Muscle of arm (tissue), 12 donors: Measurements from ENCODE around the gene TM9SF1. TPM values are rescaled to one million over a fixed set of nuclear protein-coding genes. Genes with fewer than 3 reads are reported as not detected.

Experiments used
- polyA plus RNA-seq, 12 donors: library from polyadenylated mRNA; unstranded; fragments of 120-200 nt; gene quantifications; one replicate each; pipeline ENCODE4 v1.2.1, GENCODE V29; 2013; ENCODE audit not compliant: insufficient read length in 12 of 12

Gene TM9SF1
- polyA plus RNA-seq, 12 donors, result 13.2 to 60.8 (median 17.5) TPM; not detected in 1

Other genes with a start within 250 kb of the TM9SF1 start
- 10 to 100 TPM in 10 of 12 donors, 1 to 10 TPM in 1, not detected in 1; 9.8 to 56.4 (median 15.7) TPM for gene DHRS4, start 241.7 kb downstream of the TM9SF1 start, polyA plus RNA-seq
- gene DHRS4L2, start 206.5 kb downstream of the TM9SF1 start, polyA plus RNA-seq, result 10 to 100 TPM in 9 of 12 donors, 1 to 10 TPM in 2, not detected in 1; 8.6 to 17.0 (median 13.9) TPM
- under 1 TPM in 10 of 12 donors, not detected in 2; 0.09 to 0.74 (median 0.22) TPM for gene CARMIL3, start 143.4 kb downstream of the TM9SF1 start, polyA plus RNA-seq
- under 1 TPM in 2 of 12 donors, not detected in 10; 0.08 to 0.21 TPM for gene CPNE6, start 123.9 kb downstream of the TM9SF1 start, polyA plus RNA-seq
- 10 to 100 TPM in 1 of 12 donors, 1 to 10 TPM in 10, not detected in 1; 2.2 to 17.9 (median 3.5) TPM for gene PCK2, start 101.1 kb downstream of the TM9SF1 start, polyA plus RNA-seq
- gene DCAF11, start 80.7 kb downstream of the TM9SF1 start, polyA plus RNA-seq, result 10 to 100 TPM in 11 of 12 donors, not detected in 1; 35.5 to 53.7 (median 40.5) TPM
- gene NRL, start 80.5 kb downstream of the TM9SF1 start, polyA plus RNA-seq, result 1 to 10 TPM in 7 of 12 donors, under 1 TPM in 3, not detected in 2; 0.82 to 1.9 (median 1.4) TPM
- 100 to 1,000 TPM in 6 of 12 donors, 10 to 100 TPM in 5, not detected in 1; 54.9 to 160 (median 102) TPM for gene FITM1, start 64.8 kb downstream of the TM9SF1 start, polyA plus RNA-seq
- gene PSME1, start 59.2 kb downstream of the TM9SF1 start, polyA plus RNA-seq, result 100 to 1,000 TPM in 9 of 12 donors, 10 to 100 TPM in 2, not detected in 1; 67.3 to 116 (median 106) TPM
- 10 to 100 TPM in 11 of 12 donors, not detected in 1; 21.0 to 38.3 (median 25.8) TPM for gene EMC9, start 53.9 kb downstream of the TM9SF1 start, polyA plus RNA-seq
- 100 to 1,000 TPM in 4 of 12 donors, 10 to 100 TPM in 7, not detected in 1; 68.9 to 105 (median 90.2) TPM for gene PSME2, start 48.8 kb downstream of the TM9SF1 start, polyA plus RNA-seq
- 10 to 100 TPM in 11 of 12 donors, not detected in 1; 27.3 to 75.4 (median 35.6) TPM for gene RNF31, start 47.9 kb downstream of the TM9SF1 start, polyA plus RNA-seq
- gene IRF9, start 34.2 kb downstream of the TM9SF1 start, polyA plus RNA-seq, result 10 to 100 TPM in 11 of 12 donors, not detected in 1; 18.1 to 46.6 (median 25.9) TPM
- gene REC8, start 23.4 kb downstream of the TM9SF1 start, polyA plus RNA-seq, result 10 to 100 TPM in 4 of 12 donors, 1 to 10 TPM in 7, not detected in 1; 5.7 to 52.4 (median 8.6) TPM
- gene IPO4, start 6.6 kb downstream of the TM9SF1 start, polyA plus RNA-seq, result 10 to 100 TPM in 11 of 12 donors, not detected in 1; 17.5 to 32.3 (median 24.2) TPM
- gene TSSK4, start 10.3 kb upstream of the TM9SF1 start, polyA plus RNA-seq, result 10 to 100 TPM in 1 of 12 donors, 1 to 10 TPM in 9, not detected in 2; 2.0 to 10.1 (median 4.7) TPM
- gene CHMP4A, start 18.0 kb upstream of the TM9SF1 start, polyA plus RNA-seq, result 10 to 100 TPM in 11 of 12 donors, not detected in 1; 27.6 to 61.9 (median 36.6) TPM
- gene MDP1, start 20.6 kb upstream of the TM9SF1 start, polyA plus RNA-seq, result 10 to 100 TPM in 4 of 12 donors, 1 to 10 TPM in 7, not detected in 1; 4.6 to 33.0 (median 8.7) TPM
- 100 to 1,000 TPM in 11 of 12 donors, not detected in 1; 123 to 211 (median 177) TPM for gene NEDD8, start 36.9 kb upstream of the TM9SF1 start, polyA plus RNA-seq
- gene GMPR2, start 37.5 kb upstream of the TM9SF1 start, polyA plus RNA-seq, result 10 to 100 TPM in 11 of 12 donors, not detected in 1; 39.8 to 82.9 (median 54.4) TPM
- gene TINF2, start 47.2 kb upstream of the TM9SF1 start, polyA plus RNA-seq, result 10 to 100 TPM in 11 of 12 donors, not detected in 1; 35.0 to 46.2 (median 43.5) TPM
- gene TGM1, start 67.7 kb upstream of the TM9SF1 start, polyA plus RNA-seq, result 1 to 10 TPM in 8 of 12 donors, under 1 TPM in 2, not detected in 2; 0.64 to 7.2 (median 1.4) TPM
- gene RABGGTA, start 76.2 kb upstream of the TM9SF1 start, polyA plus RNA-seq, result 10 to 100 TPM in 9 of 12 donors, 1 to 10 TPM in 1, not detected in 2; 9.9 to 25.5 (median 13.5) TPM
- gene DHRS1, start 104.3 kb upstream of the TM9SF1 start, polyA plus RNA-seq, result 10 to 100 TPM in 10 of 12 donors, 1 to 10 TPM in 1, not detected in 1; 9.8 to 25.1 (median 16.9) TPM
- 10 to 100 TPM in 11 of 12 donors, not detected in 1; 18.0 to 23.6 (median 20.5) TPM for gene NOP9, start 104.4 kb upstream of the TM9SF1 start, polyA plus RNA-seq
- gene CIDEB, start 112.5 kb upstream of the TM9SF1 start, polyA plus RNA-seq, result 10 to 100 TPM in 6 of 12 donors, 1 to 10 TPM in 5, not detected in 1; 7.3 to 28.8 (median 11.2) TPM
- 1 to 10 TPM in 11 of 12 donors, not detected in 1; 1.6 to 7.2 (median 2.7) TPM for gene LTB4R2, start 114.7 kb upstream of the TM9SF1 start, polyA plus RNA-seq
- 10 to 100 TPM in 1 of 12 donors, 1 to 10 TPM in 9, not detected in 2; 2.2 to 15.8 (median 3.2) TPM for gene LTB4R, start 116.1 kb upstream of the TM9SF1 start, polyA plus RNA-seq
- 10 to 100 TPM in 10 of 12 donors, 1 to 10 TPM in 1, not detected in 1; 8.4 to 26.2 (median 16.9) TPM for gene ADCY4, start 139.6 kb upstream of the TM9SF1 start, polyA plus RNA-seq
- 1 to 10 TPM in 9 of 12 donors, under 1 TPM in 1, not detected in 2; 0.96 to 5.6 (median 1.3) TPM for gene RIPK3, start 144.6 kb upstream of the TM9SF1 start, polyA plus RNA-seq
- gene NFATC4, start 172.7 kb upstream of the TM9SF1 start, polyA plus RNA-seq, result 100 to 1,000 TPM in 1 of 12 donors, 10 to 100 TPM in 10, not detected in 1; 20.7 to 152 (median 40.4) TPM
- gene NYNRIN, start 203.6 kb upstream of the TM9SF1 start, polyA plus RNA-seq, result 10 to 100 TPM; 19.2 to 60.0 (median 30.0) TPM
- 1 to 10 TPM in 11 of 12 donors, not detected in 1; 1.6 to 7.4 (median 2.2) TPM for gene CBLN3, start 234.2 kb upstream of the TM9SF1 start, polyA plus RNA-seq
- 10 to 100 TPM in 11 of 12 donors, not detected in 1; 31.7 to 65.4 (median 36.7) TPM for gene KHNYN, start 234.5 kb upstream of the TM9SF1 start, polyA plus RNA-seq
- 10 to 100 TPM in 11 of 12 donors, not detected in 1; 34.9 to 53.3 (median 44.8) TPM for gene SDR39U1, start 247.3 kb upstream of the TM9SF1 start, polyA plus RNA-seq